Ishikawa (cell line): ENCODE results near the gene ZCCHC7.

ENCODE experiments used
- CREB1 ChIP-seq: IDR thresholded peaks from 2 replicates; pipeline ENCODE4 v1.6.1; 2012; ENCODE audit warnings: low read depth
- EP300 ChIP-seq: IDR thresholded peaks from 2 replicates; pipeline ENCODE4 v1.6.1; 2012; ENCODE audit warnings: borderline replicate concordance
- RAD21 ChIP-seq: IDR thresholded peaks from 2 replicates; pipeline ENCODE4 v1.6.1; 2012; ENCODE audit warnings: low read depth
- TAF1 ChIP-seq: IDR thresholded peaks from 2 replicates; pipeline ENCODE4 v1.6.1; 2012; ENCODE audit warnings: low read depth, mild to moderate bottlenecking
- TF ChIP-seq, protein P1 (sequence below): IDR thresholded peaks from 2 replicates; pipeline ENCODE4 v1.6.1; 2012

DNA sequence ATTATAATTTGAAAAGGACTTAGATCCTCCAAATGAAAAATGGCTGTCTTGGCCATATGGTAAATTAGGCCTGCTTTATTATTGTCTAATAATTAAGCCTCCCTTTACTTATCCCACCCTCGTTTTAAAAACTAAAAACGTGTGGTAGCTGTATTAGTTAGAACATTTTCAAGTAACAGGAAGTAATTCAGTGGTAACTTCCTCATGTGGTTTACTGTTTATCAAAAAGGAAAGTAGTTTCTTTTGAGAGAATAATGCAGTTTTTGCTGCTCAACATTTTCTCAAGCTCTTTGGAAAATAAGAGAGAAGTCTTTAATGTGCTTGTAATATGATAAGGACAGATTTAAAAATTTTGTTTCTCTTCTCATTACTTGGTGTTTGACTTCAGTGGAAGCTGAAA lies 26.0 kb downstream of the ZCCHC7 start:
- no peak for TF ChIP-seq EP300
- no peak for TF ChIP-seq RAD21
- TF ChIP-seq, protein P1, sequence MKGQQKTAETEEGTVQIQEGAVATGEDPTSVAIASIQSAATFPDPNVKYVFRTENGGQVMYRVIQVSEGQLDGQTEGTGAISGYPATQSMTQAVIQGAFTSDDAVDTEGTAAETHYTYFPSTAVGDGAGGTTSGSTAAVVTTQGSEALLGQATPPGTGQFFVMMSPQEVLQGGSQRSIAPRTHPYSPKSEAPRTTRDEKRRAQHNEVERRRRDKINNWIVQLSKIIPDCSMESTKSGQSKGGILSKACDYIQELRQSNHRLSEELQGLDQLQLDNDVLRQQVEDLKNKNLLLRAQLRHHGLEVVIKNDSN = no peak
- no peak for TF ChIP-seq TAF1
- TF ChIP-seq CREB1 = no peak
